A673 (cell line): ENCODE measurements around the gene IFFO2.

Source experiments
- EZH2 ChIP-seq: fragments of 200-600 bp; sonication (generic); IDR thresholded peaks from 2 replicates; pipeline ENCODE4 v1.6.1; 2017; ENCODE audit warnings: borderline replicate concordance, low read depth, mild to moderate bottlenecking, mixed read lengths, antibody characterized with exemption, low read length; ENCODE audit not compliant: poor library complexity, severe bottlenecking
- TF ChIP-seq, protein P1 (sequence below): fragments of 300-800, 200-600 bp; sonication (generic); conservative IDR thresholded peaks from 2 replicates; pipeline ENCODE4 v1.5.1; 2017; ENCODE audit warnings: low read depth, mild to moderate bottlenecking, antibody characterized with exemption, low read length, moderate library complexity, mixed read lengths

DNA sequence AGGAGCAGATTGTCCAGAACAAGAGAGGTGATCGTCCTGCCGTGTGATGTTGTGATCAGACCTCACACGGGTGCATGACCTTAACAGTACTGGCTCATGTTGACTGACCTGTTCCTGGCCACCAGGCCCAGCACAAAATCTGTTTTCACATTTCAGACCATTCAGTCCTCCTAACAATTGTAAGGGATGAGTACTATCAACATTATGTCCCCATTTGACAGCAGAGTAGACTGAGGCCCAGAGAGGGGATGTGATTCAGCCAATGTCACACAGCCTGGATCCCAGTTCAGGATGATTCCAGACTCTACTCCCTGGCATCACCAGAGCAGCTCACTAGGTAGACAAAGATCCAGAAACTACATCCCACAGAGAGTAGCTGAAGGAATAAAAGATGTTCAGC is 89.6 kb downstream of the IFFO2 start:
- TF ChIP-seq, protein P1, sequence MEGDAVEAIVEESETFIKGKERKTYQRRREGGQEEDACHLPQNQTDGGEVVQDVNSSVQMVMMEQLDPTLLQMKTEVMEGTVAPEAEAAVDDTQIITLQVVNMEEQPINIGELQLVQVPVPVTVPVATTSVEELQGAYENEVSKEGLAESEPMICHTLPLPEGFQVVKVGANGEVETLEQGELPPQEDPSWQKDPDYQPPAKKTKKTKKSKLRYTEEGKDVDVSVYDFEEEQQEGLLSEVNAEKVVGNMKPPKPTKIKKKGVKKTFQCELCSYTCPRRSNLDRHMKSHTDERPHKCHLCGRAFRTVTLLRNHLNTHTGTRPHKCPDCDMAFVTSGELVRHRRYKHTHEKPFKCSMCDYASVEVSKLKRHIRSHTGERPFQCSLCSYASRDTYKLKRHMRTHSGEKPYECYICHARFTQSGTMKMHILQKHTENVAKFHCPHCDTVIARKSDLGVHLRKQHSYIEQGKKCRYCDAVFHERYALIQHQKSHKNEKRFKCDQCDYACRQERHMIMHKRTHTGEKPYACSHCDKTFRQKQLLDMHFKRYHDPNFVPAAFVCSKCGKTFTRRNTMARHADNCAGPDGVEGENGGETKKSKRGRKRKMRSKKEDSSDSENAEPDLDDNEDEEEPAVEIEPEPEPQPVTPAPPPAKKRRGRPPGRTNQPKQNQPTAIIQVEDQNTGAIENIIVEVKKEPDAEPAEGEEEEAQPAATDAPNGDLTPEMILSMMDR: no peak
- no peak for TF ChIP-seq EZH2
